T-helper 9 cell (primary cell): ENCODE data around the gene PCBD2.

ENCODE experiments used
- DNase-seq: peaks from one replicate; pipeline ENCODE4 v3.0.0-alpha.2; 2020

The PCBD2 gene

DNA sequence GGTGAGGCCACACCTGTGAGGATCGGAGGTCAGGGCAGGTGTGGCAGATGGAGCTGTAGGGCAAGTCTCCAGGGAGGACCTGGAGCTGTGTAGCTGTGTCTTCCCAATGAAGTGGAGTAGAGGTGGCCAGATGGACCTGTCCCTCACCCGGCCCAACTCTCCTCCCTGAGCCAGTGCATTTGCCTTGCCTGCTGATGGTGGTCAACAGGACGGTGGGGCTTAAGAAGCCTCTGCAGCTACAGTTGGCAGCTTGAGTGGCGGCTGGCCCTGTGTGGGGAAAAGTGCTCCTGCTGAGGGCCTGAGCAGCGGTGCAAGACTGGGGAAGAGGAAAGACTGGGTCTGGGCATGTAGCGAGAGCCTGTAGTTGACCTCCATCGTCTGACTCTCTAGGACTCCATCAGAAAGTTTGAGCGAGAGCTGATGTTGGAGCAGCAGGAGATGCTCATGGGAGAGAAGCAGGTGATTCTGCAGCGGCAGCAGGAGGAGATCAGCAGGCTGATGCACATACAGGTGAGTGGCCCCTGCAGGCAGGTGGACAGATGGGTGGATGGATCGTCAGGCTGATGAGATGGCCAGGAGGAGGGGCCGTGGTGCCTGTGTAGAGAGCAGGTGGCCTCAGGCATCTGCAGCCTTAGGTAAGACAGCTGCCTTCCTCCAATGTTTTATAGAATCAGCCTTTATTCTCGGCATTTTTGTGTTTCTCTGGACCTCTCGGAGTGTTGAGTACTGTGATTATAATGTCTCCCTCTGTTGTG is 104.2 kb downstream of the PCBD2 start:
- DNase-seq = no peak

DNA sequence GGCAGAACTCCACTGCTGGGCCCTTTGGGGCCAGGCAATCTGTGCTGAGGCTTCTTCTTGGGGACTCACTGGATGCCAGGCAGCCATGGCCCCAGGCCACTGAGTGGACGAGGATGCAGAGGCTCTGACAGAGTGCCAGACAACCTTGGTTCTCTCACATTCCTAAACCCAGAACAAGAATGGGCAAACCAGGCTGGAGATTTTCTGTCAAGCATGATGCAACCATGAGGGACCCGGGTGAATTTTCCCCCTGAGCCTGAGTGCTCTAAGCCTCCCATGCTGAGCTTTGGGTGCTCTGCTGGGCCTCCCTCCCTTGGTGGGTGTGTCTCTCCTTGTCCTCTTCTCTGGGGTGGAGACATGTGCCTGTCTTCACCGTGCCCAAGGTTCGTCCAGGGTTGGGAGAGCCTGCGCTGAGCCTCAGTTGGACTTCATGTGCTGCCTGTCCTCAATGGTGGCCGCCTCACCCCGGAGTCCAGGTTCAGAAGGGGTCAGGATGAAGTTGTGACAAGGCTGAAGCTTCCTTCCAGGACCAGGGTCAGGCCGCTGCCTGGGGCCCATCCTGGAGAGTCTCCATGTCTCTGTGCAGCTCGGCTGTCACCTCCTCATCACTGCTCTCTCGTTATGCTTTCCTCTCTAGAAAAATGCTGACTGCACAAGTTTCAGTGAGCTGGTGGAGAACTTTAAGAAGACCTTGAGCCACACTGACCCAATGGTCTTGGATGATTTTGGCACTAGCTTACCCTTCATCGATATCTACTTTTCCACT is 105.0 kb downstream of the PCBD2 start:
- DNase-seq = no peak

DNA sequence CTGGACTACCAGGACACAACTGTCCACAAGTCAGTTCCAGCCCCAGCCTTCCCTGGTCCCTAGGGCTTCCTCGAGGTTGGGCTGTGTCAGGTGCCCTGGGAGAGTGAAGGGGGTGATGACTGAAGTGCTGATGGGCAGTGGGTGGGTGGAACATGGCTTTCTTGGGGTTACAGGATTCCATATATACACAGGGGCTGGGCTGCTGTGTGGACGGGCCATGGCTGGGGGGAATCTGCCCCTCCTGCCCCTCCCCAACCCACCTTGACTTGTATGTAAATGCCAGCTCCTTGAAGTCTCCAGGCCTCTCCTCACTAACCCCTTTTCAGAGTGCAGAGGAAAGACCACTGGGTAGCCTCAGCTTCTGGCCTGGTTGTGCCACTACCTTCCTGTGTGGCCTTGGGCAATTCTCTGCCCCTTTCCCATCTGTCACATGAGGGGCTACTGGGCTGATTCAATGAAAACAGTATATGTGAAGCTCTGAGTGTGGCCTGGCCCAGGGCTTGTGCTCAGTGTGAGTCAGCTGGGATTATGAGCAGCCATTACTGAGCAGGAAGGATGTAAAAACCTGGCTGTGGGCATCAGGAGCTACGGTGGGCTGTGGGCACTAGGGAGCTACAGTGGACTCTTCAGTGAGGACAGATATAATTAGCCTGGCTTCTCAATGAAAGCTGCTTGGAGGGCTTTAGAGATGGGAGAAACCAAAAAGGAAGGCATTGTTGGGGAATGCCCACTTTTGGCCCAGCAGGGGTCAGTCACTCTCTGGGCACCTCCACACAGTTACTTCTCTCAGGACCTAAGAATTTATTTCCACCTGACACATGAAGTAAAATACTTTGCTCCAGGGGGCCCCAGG is 105.8 kb downstream of the PCBD2 start:
- DNase-seq = no peak

DNA sequence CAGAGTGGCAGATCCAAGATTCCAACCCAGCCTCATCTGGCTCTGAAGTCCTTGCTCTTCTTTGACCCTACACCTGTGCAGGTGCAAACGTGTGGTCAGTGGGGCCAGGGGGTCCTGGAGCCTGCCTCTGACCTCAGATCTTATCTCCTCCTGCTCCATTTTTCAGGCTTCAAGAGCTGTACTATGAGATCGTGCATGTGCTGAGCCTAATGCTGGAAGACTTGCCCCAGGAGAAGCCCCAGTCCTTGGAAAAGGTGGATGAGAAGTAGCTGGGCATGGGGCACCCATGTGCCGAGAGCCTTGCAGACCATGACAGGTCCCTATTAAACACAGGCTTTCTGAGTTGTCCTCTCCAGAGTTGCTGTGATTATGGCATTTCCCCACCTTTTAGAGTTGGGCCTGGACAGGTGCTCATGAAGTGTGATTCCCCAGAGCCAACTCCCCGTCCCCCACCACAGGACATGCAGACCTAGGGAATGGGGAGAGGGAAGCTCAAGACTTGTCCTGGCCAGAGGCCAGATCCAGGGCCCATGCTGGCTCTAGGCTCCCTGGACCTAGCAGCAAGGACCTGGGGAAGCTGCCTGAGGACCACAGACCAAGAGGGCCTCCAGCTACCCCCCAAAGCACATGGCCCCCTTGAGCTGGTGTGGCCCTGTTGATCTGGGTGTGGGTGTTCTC is 106.6 kb downstream of the PCBD2 start:
- no peak for DNase-seq

DNA sequence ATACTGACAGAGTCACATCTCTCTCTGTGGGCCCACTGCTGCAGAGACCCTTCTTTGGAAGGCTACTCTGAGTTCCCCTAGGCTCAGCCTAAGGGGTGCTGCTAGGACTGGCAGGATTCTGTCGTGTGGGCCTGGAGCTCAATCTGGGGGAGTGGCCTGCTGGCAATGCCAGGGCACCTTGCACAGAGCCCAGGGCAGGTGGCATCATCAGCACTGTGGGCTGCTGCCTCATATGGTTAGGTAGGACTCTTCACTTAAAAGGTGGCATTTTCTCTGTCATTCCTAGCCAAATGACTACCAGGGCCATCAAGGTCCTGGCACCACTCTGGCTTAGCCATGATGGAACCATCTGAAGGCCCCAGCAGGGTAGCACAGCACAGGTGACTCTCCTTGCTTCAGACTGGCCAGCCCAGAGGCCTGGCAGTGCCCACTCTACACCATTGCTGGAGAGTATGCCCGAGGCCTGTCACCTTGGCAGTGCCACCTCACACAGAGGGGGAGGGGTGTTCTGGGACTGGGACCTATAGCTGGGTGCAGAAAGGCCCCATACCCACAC is 107.2 kb downstream of the PCBD2 start:
- no peak for DNase-seq
